Thyroid gland (tissue), 4 donors: ENCODE measurements around the gene VWC2L. TPM values are rescaled to one million over a fixed set of nuclear protein-coding genes. Genes with fewer than 3 reads are reported as not detected.

Experiments used
- DNase-seq, 2 donors: peaks; one replicate each; pipeline ENCODE4 v3.0.0-alpha.2; 2019
- H3K27ac ChIP-seq, 3 donors: fragments of 200-600 bp; sonication (generic); 1 replicate in 2 of 3; 2 replicates in 1 of 3; pipeline ENCODE4 v1.5.1; 2016 to 2019; ENCODE audit warnings: mild to moderate bottlenecking in 1 of 3, moderate library complexity in 1 of 3
- H3K27me3 ChIP-seq: fragments of 200-600 bp; sonication (generic); one replicate; pipeline ENCODE4 v1.5.1; 2019
- H3K36me3 ChIP-seq, 2 donors: fragments of 200-600 bp; sonication (generic); one replicate each; pipeline ENCODE4 v1.5.1; 2016 to 2019
- H3K4me1 ChIP-seq, 2 donors: fragments of 200-600 bp; sonication (generic); one replicate each; pipeline ENCODE4 v1.5.1; 2017 to 2019
- H3K4me3 ChIP-seq, 3 donors: fragments of 200-600 bp; sonication (generic); replicated peaks in 1 of 3; 1 replicate in 2 of 3; 2 replicates in 1 of 3; pipeline ENCODE4 v1.5.1; 2016; ENCODE audit warnings: mild to moderate bottlenecking in 1 of 3
- H3K9me3 ChIP-seq: fragments of 200-600 bp; sonication (generic); one replicate; pipeline ENCODE4 v1.5.1; 2017
- CTCF ChIP-seq, 6 experiments: fragments of 200-600 bp in 3 of 6; fragments of 450-650 bp in 3 of 6; sonication (generic) in 3 of 6; IDR thresholded peaks; one replicate each; pipeline ENCODE4 v1.5.1; 2016 to 2019; ENCODE audit warnings: antibody characterized with exemption in 6 of 6, mild to moderate bottlenecking in 2 of 6, inconsistent platforms in 1 of 6, moderate library complexity in 1 of 6
- POLR2A ChIP-seq, 2 donors: fragments of 450-650 bp; IDR thresholded peaks; one replicate each; pipeline ENCODE4 v1.6.1; 2017; ENCODE audit warnings: antibody characterized with exemption in 2 of 2, mild to moderate bottlenecking in 2 of 2, moderate library complexity in 1 of 2
- WGBS, 2 donors: methylation state at CpG; one replicate each; pipeline ENCODE4 v1.1.5; 2017; 5-methylcytosine and 5-hydroxymethylcytosine counted together
- intact Hi-C: fragments of 100-400 bp; cut with DNase I; formaldehyde crosslinking; loops from one replicate; pipeline ENCODE4 v1.15.1; 2023
- total RNA-seq, 4 donors: library from RNA; depleted of rRNA; stranded (reverse); fragments of >200 nt; gene quantifications; one replicate each; pipeline ENCODE4 v1.2.3, GENCODE V29; 2016

The VWC2L gene
- total RNA-seq, 4 donors from 2014 or later, result not detected

GRCh38 chr2:214628091-214628490 is 217.2 kb downstream of the VWC2L start:
- no peak for DNase-seq
- Histone ChIP-seq H3K9me3 (no peaks in the 10 kb centered on the region), H3K27ac (no peak overlapping the region), H3K4me1 (no peaks in the 10 kb centered on the region), H3K36me3 (no peaks in the 10 kb centered on the region), H3K4me3 (no peak overlapping the region), H3K27me3 (no peaks in the 10 kb centered on the region)
- intact Hi-C loops, result no loop called here
- TF ChIP-seq POLR2A (IDR thresholded peaks at IDR 0.05), result no peak
- no peak for TF ChIP-seq CTCF (IDR thresholded peaks at IDR 0.05)
- WGBS, 2 donors, result 76 to 78% methylated on average over 2 of the region's 2 CpGs
